ENCODE data around the gene ACE. TPM values are rescaled to one million over a fixed set of nuclear protein-coding genes. Genes with fewer than 3 reads are reported as not detected.

ACE gene
- total RNA-seq, 1 experiment from 2014 or later = 5.4 TPM

DNA sequence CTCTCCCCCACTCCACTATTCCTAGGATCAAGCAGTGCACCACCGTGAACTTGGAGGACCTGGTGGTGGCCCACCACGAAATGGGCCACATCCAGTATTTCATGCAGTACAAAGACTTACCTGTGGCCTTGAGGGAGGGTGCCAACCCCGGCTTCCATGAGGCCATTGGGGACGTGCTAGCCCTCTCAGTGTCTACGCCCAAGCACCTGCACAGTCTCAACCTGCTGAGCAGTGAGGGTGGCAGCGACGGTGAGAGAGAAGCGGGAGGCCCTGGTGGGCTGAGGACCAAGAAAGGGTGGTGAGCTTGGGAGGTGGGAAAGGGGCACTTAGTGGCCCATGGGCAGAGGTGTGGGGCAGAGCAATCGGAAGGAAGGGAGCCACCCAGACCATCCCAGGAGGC lies 16.6 kb downstream of the ACE start:
- no peak overlapping the region for H3K56ac ChIP-seq (ENCODE audit: insufficient read length, low read depth, low read length)
- TF ChIP-seq, protein P1, sequence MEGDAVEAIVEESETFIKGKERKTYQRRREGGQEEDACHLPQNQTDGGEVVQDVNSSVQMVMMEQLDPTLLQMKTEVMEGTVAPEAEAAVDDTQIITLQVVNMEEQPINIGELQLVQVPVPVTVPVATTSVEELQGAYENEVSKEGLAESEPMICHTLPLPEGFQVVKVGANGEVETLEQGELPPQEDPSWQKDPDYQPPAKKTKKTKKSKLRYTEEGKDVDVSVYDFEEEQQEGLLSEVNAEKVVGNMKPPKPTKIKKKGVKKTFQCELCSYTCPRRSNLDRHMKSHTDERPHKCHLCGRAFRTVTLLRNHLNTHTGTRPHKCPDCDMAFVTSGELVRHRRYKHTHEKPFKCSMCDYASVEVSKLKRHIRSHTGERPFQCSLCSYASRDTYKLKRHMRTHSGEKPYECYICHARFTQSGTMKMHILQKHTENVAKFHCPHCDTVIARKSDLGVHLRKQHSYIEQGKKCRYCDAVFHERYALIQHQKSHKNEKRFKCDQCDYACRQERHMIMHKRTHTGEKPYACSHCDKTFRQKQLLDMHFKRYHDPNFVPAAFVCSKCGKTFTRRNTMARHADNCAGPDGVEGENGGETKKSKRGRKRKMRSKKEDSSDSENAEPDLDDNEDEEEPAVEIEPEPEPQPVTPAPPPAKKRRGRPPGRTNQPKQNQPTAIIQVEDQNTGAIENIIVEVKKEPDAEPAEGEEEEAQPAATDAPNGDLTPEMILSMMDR (conservative IDR thresholded peaks at IDR 0.05) = no peak
- Mint-ChIP-seq H3K4me3 (no peak overlapping the region), H3K9me3 (no peaks in the 10 kb centered on the region), H3K27ac (peak overlapping the region in 1 of 3 experiments; percentile 27; a peak in 1 of 7 replicates), H3K27me3 (ENCODE audit: low read depth) (no peaks in the 10 kb centered on the region), H3K4me1 (peaks cover 6 to 12% of the 10 kb centered on the region in 2 experiments), H3K36me3 (ENCODE audit: insufficient read depth in 1 of 3, low read depth in 3 of 3) (no peaks in the 10 kb centered on the region; a peak in 1 of 7 replicates)
- no peak overlapping the region for H2AFZ ChIP-seq (ENCODE audit: low read length)
- H3K79me2 ChIP-seq (ENCODE audit: insufficient read depth, low read length) = no peaks in the 10 kb centered on the region
- no peak overlapping the region for H3K9ac ChIP-seq (ENCODE audit: extremely low read depth, insufficient read length, low read length)
- H4K5ac ChIP-seq (ENCODE audit: insufficient read length, low read depth, low read length) = no peak overlapping the region
- H3K9me3 ChIP-seq (ENCODE audit: control insufficient read depth, low read depth, low read length) = no peaks in the 10 kb centered on the region
- H4K8ac ChIP-seq (replicated peaks; ENCODE audit: insufficient read length, low read depth, low read length) = no peak overlapping the region
- no peak overlapping the region for H2BK12ac ChIP-seq (ENCODE audit: insufficient read length, low read depth, low read length)
- H2BK120ac ChIP-seq (ENCODE audit: low read depth, low read length, poor library complexity, severe bottlenecking) = no peak overlapping the region
- no peaks in the 10 kb centered on the region for H3K27me3 ChIP-seq (ENCODE audit: insufficient read depth, low read length)
- H3K4me2 ChIP-seq (ENCODE audit: insufficient read depth, insufficient read length, low read length) = no peak overlapping the region
- no peak overlapping the region for H2BK20ac ChIP-seq (ENCODE audit: low read depth, low read length, poor library complexity, severe bottlenecking)
- H3K4ac ChIP-seq (ENCODE audit: low read depth, low read length) = no peak overlapping the region
- no CpG with 5 or more reads among the region's 9 CpGs for WGBS (ENCODE audit: extremely low coverage, insufficient read length, low lambda C conversion rate)
- DNase-seq = no peak
- H4K91ac ChIP-seq (ENCODE audit: insufficient read length, low read depth, low read length) = no peak overlapping the region
- H4K20me1 ChIP-seq (ENCODE audit: control insufficient read depth, insufficient read depth, insufficient read length) = no peaks in the 10 kb centered on the region
- H3K27ac ChIP-seq (ENCODE audit: insufficient read length, low read depth, low read length) = no peak overlapping the region
- no peaks in the 10 kb centered on the region for H3K79me1 ChIP-seq (ENCODE audit: insufficient read depth, low read depth, low read length, poor library complexity, severe bottlenecking)
- H3K4me1 ChIP-seq (ENCODE audit: insufficient read depth, low read length) = no peaks in the 10 kb centered on the region
- no peak overlapping the region for H3K18ac ChIP-seq (ENCODE audit: insufficient read length, low read depth, low read length)
- H3K14ac ChIP-seq (ENCODE audit: insufficient read depth, low read length) = no peak overlapping the region
- H2BK15ac ChIP-seq (ENCODE audit: low read depth, low read length) = no peak overlapping the region
- H3T11ph ChIP-seq (ENCODE audit: low read length) = no peak overlapping the region
- H3K23me2 ChIP-seq (ENCODE audit: insufficient read length, low read depth, low read length, poor library complexity, severe bottlenecking) = no peaks in the 10 kb centered on the region
- H2AK5ac ChIP-seq (ENCODE audit: insufficient read length, low read length) = no peak overlapping the region
- no peak overlapping the region for H3K23ac ChIP-seq (ENCODE audit: insufficient read length, low read depth, low read length)
- no peak overlapping the region for H2BK5ac ChIP-seq (ENCODE audit: insufficient read length, low read length)

Data from H9 (cell line).